Spleen (tissue), 7 donors: ENCODE results near the gene C10orf67.

Experiments used
- POLR2A ChIP-seq, 3 donors: fragments of 450-650 bp; IDR thresholded peaks; one replicate each; pipeline ENCODE4 v1.5.1; 2017; ENCODE audit warnings: antibody characterized with exemption in 3 of 3, mild to moderate bottlenecking in 1 of 3
- TF ChIP-seq, protein P1 (sequence below), 11 experiments: fragments of 200-600 bp in 7 of 11; fragments of 450-650 bp in 4 of 11; sonication (generic) in 4 of 11; IDR thresholded peaks in 8 of 11; conservative IDR thresholded peaks in 3 of 11; 1 replicate in 7 of 11; 2 replicates in 4 of 11; pipeline versions ENCODE4 v1.4.0 to v1.8.0; 2016 to 2021; ENCODE audit warnings: antibody characterized with exemption in 11 of 11, inconsistent platforms in 4 of 11, mild to moderate bottlenecking in 1 of 11
- donor health status: DM: no; HTN: no; CAD: no; lungs with moderate emphysema.
- donor health status: DM: no; HTN: no; CAD: no.
- donor health status: DM: no; HTN: no; CAD: no.

DNA sequence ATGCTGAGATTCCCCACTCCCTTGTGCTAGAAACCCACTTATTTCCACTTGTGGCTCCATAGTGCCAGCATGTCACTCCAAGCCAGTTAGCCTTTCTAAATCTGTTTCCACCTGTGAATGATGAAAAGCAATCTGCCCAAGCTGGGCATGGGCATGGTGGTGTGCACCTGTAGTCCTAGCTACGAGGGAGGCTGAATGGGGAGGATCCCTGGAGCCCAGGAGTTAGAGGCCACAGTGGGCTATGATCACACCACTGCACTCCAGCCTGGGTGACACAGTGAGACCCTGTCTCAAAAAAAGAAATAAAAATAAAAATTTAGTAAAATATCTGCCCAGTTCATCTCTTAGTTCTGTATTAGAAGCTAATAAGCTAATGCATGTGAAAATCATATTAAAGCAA, 157.4 kb downstream of the C10orf67 start:
- TF ChIP-seq, protein P1, sequence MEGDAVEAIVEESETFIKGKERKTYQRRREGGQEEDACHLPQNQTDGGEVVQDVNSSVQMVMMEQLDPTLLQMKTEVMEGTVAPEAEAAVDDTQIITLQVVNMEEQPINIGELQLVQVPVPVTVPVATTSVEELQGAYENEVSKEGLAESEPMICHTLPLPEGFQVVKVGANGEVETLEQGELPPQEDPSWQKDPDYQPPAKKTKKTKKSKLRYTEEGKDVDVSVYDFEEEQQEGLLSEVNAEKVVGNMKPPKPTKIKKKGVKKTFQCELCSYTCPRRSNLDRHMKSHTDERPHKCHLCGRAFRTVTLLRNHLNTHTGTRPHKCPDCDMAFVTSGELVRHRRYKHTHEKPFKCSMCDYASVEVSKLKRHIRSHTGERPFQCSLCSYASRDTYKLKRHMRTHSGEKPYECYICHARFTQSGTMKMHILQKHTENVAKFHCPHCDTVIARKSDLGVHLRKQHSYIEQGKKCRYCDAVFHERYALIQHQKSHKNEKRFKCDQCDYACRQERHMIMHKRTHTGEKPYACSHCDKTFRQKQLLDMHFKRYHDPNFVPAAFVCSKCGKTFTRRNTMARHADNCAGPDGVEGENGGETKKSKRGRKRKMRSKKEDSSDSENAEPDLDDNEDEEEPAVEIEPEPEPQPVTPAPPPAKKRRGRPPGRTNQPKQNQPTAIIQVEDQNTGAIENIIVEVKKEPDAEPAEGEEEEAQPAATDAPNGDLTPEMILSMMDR (IDR thresholded peaks at IDR 0.05 in 8 of 11, conservative IDR thresholded peaks at IDR 0.05 in 3 of 11) = no peak
- TF ChIP-seq POLR2A (IDR thresholded peaks at IDR 0.05) = no peak
